CMK (cell line): ENCODE data around the gene CCDC180.
"Not testable (repeated sequence)": the region's sequence is repeated elsewhere in the genome, so short reads cannot be mapped to it uniquely, and the experiment has no call there.

ENCODE experiments used
- DNase-seq: peaks from one replicate; pipeline ENCODE4 v3.0.0-alpha.2; 2010; ENCODE audit warnings: low read depth

CCDC180 gene

DNA sequence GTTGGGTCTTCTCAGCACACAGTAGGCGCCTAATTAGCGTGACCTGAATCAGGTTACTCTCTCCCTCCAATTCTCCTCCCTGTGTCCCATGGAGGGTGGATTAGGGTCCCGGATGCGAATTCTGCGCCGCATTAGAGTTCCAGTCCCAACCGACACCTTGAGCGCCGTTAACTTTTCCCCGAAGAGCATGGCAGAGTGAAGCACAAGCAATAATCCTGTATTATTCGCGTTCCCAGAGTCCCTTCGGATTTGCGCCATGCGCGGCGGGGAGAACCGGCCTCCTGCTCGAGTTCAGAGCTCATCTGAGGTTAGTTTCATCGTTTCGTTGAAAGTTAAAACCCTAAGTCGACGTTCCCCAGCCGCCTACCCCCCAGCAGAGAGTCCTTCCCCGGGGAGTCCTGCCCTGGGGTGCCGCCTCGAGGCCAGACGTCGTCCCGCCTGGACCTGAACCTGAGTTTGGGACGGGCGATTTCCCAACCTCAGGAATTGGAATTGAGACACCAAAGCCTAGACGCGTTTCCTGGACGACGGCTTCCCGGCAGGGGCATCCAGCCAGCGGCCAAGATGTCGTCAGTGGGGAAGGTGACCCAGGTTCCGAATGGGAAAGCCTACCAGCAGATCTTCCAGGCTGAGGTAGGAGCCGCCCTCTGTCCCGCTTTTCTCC lies at the start of gene CCDC180:
Gene CCDC180 (plus strand): TSS at position 160 of the 664 bp plus-strand sequence. CDS start 405 bp downstream, at position 565.
- no peak for DNase-seq

DNA sequence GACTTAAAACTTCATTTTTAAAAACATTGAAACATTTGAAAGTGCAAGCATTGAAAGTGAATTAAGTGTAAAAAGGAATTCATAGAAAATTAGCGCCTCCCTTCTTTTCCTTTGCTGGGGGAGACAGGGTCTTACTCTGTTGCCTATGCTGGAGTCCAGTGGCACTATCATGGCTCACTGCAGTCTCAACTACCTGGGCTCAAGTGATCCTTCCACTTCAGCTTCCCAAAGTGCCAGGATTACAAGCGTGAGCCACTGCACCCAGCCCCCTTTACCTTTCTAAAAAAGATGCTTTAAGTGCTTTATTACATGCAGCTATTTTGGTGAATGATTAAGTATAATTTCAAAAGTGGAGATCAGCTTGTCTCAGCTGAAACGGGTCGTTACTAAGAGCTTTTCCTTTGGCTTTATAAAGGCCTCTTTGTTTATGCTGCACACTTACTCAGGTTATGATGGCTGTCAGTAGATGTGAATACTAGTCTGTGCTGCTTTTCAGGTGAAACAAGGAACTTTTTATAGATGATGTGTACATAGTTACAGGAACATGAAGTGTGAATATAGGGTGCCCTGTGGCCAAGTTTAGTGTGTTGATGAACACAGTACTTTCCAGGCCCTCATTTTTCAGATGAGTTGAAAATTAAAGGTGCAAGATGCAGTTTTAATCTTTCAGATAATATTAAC lies 47.5 kb upstream of the CCDC180 start:
- DNase-seq = not testable (repeated sequence)

DNA sequence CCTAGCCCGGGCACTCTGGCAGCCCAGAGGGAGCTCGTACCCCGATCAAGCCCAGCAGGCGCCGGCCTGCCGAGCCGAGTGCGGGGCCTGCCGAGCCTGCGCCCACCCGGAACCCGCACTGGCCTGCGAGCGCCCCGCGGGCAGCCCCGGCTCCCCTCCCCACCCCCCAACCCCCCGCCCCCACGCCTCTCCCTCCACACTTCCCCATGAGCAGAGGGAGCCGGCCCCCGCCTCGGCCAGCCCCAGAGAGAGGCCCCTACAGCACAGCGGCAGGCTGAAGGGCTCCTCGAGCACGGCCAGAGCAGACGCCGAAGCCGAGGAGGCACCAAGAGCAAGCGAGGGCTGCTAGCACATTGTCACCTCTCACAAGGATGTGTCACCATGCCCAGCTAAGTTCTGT lies 36.2 kb upstream of the CCDC180 start:
- DNase-seq = no peak

GRCh38 chr9:97272072-97272471 lies 35.4 kb upstream of the CCDC180 start:
- no peak for DNase-seq

DNA sequence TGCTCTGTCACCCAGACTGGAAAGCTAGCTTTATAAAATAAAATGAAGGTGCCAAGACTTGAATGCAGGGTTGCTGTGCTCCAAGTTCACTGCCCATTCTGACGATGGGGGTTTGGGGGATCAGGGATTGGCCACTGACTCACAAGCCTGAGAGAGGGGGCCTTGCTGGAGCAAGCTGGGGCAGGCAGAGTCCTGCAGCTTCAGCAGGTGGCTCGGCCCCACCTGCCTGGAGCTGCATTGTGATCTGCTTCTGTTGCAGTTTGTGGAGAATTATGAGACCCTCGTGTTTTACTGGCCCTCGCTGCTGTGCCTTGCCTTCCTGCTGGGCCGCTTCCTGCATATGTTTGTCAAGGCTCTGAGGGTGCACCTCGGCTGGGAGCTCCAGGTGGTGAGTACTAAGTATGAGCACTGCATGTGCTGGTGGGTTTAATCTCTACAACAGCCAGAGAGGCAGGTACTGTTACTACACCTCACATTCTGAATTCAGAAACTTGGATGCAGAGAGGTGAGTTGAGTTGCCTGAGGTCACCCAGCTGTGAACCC lies 31.1 kb upstream of the CCDC180 start:
- no peak for DNase-seq

DNA sequence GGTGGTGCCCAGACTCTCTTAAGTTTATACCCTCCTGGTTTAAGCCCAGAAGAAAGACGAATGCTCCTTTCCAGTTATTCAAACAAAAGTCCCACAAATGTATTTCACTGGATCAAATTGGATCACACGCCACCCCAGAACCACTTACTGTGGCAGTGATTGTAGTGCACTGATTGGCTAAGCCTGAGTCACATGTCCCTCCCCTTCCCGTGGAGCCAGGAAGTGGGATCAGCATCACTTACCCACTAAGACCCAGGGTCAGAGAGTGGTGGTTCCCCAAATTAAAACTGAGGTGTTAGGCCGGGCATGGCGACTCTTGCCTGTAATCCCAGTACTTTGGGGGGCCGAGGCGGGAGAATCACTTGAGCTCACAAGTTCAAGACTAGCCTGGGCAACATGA lies 29.5 kb upstream of the CCDC180 start:
- DNase-seq = no peak

- DNase-seq = peak; percentile 17
These were observed 26.6 kb upstream of the CCDC180 start for GRCh38 chr9:97280755-97281330.

DNA sequence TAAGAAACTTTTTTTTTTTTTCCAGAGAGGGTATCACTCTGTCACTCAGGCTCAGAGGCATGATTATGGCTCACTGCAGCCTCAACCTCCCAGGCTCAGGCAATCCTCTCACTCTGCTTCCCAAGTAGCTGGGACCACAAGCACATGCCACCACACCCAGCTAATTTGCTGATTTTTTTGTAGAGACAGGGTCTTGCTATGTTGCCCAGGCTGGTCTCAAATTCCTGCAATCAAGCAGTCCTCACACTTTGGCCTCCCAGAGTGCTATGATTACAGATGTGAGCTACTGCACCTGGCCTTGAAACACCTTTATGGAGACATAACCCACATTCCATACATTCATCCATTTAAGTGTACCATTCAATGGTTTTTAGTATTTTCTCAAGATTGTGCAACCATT lies 23.7 kb upstream of the CCDC180 start:
- DNase-seq = no peak

DNA sequence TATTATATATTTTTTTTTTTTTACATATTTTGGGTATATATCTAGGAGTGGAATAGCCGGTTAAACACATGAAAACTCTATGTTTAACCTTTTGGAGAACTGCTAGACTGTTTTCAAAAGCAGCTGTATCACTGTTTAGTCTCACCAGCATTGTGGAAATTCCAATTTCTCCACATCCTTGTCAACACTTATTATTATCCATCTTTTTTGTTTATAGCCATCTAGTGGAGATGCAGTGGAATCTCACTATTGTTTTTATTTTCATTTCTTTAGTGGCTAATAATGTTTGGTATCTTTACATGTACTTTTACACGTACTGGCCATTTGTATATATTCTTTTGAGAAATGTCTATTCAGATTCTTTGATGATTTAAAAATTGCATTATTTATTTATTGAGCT lies 22.7 kb upstream of the CCDC180 start:
- DNase-seq = no peak

- DNase-seq = no peak
These were observed 15.3 kb upstream of the CCDC180 start for GRCh38 chr9:97292200-97292599.

GRCh38 chr9:97293207-97293721 lies 14.2 kb upstream of the CCDC180 start:
- DNase-seq = peak; percentile 74

DNA sequence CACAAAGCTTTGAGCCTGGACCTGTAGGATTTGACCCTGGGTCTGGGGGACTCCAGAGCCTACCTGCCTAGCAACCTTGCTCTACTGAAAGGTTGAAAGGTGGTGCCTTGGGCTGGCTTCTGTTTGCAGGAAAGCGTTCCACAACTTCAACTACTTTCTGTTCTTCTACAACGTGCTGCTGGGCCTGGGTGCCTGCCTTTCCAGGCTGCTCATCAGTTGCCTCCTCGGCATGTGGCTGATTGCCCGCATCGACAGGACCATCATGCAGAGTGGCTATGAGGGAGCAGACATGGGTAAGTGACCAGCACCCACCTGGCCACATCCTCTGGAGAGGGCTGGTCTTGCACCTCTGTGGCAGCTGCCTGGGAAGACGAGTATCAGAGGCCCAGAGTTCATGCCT lies 13.6 kb upstream of the CCDC180 start:
- DNase-seq = no peak

GRCh38 chr9:97297889-97298288 lies 9.6 kb upstream of the CCDC180 start:
- DNase-seq = no peak

DNA sequence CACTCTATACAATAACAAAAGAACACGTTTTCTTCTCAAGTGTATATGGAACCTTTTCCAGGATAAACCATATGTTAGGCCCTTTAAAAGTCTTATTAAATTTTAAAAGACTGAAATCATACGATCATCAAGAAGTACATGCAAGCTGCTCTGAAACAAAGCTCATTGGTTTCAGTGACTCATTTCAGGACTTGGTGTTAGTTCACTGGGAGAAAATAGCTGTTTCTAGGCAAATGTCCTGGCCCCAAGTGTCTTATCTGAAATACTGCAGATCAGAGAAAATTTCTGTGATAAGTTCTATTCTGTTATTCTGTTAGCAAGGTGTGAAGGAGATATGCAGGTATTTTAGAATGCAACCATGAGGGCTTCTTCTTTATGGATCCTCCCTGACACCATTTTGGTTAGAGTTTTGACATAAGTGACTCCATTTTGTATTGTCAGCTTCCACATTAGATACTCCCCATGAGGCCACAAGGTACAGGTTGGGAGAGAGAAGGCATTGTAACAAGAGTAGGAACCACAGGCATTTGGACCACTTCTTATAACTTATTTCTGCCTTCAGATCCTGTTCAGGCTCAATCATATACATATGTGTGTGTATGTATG lies 7.5 kb upstream of the CCDC180 start:
- DNase-seq = no peak

DNA sequence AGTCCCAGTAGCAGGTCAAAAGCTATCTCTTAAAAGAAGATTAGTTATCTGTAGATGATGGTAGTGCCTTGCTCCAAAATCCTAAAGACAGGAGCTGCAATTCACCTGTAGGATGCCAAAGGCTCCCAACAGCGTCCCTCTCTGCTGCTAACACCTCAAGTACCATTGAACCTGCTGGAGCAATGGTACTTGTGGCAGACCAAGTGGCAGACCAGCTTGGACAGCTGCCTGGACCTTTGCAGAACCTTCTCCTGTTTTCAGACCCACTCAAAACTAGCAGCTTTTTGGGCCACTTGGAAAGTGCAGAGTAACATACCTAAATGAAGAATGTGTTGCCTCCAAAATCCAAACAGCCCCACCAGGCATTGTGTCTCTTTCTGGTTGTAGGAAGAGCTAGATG lies 6.9 kb upstream of the CCDC180 start:
- DNase-seq = no peak

GRCh38 chr9:97301974-97302373 lies 5.5 kb upstream of the CCDC180 start:
- DNase-seq = no peak

DNA sequence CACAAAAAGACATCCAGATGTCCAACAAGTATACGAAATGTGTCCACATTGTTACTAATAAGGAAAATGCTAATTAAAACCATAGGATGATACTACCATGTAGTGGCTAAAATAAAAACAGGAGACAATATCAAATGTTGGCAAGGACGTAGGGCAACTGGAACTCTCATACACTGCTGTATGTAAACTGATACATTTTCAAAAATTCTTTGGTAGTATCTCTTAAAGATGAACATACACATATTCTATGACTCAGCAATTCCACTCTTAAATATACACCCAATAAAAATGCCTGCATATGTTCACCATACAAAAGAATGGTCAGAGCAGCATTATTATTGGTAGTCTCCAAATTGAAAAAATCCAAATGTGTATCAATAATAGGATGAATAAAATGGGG lies 2.9 kb upstream of the CCDC180 start:
- DNase-seq = no peak

DNA sequence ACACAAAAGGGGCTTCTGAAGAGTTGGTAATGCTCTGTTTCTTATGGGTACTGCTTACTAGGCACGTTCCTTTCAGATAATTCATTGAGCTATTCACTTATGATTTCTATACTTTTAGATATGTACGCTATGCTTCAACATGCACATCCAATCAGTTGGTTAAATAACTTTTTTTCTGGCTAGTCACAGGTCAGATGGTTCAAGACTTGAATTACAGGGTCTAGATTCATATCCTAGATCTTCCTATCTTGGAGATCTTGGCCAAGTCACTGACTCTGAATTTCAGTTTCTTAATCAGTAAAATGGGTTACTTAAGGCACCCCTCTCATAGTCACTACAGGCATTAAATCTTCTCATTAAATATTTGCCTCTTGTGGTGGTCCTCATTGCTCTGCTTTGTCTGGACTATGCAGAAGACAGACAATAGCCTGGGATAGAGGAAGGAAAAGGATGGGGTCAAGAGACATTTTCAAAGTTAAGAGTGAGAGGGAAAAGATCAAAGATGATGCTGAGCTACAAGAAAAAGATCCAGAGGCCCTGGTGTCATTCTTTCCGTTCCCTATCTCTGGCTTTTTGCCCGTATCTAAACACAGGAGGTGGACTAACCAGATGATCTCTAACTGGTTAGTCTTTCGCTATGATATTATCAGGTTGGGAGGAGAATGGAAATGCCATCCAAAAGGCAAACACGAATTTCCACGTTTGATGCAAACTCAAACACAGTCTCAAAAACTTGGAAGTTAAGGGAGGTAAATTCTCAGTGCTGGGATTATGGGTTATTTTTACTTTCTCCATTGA lies 1.8 kb upstream of the CCDC180 start:
- DNase-seq = no peak

GRCh38 chr9:97307091-97307490 lies 368 bp upstream of the CCDC180 start:
- DNase-seq = no peak

DNA sequence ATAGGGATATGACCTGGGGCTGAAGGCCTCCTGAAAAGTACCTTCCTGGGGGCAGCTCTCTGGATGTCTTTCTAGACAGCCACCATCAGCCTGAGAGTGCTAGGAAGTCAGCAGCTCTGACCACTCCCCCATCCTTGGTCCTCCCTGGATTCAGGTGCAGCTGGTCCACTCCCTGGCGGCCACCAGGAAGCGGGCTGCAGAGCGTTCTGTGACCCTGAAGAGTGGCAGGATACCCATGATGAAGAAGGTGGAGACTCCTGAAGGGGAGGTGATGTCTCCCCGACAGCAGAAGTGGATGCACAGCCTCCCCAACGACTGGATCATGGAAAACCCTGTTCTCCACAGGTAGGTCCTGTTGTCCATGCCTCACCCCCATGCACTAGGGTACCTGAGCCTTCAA lies 1.8 kb downstream of the CCDC180 start:
- no peak for DNase-seq

- no peak for DNase-seq
These were observed 2.6 kb downstream of the CCDC180 start for GRCh38 chr9:97310023-97310422.

GRCh38 chr9:97310896-97311295 lies 3.4 kb downstream of the CCDC180 start:
- DNase-seq = no peak
